Right lobe of liver (tissue), 4 donors: ENCODE measurements around the gene EGFLAM.

Experiments
- POLR2A ChIP-seq: fragments of 450-650 bp; IDR thresholded peaks from one replicate; pipeline ENCODE4 v1.6.1; 2017; ENCODE audit warnings: antibody characterized with exemption, mild to moderate bottlenecking
- TF ChIP-seq, protein P1 (sequence below), 4 donors: fragments of 200-600 bp in 3 of 4; fragments of 450-650 bp in 1 of 4; IDR thresholded peaks; one replicate each; pipeline versions ENCODE4 v1.5.1 to v1.8.0; 2016 to 2022; ENCODE audit warnings: antibody characterized with exemption in 4 of 4, mild to moderate bottlenecking in 2 of 4
- donor health status: DM: no; HTN: no; CAD: no.
- donor health status: DM: no; HTN: no; CAD: no.
- donor health status: DM: no; HTN: yes; CAD: no.

GRCh38 chr5:38286002-38286401 is 27.6 kb downstream of the EGFLAM start:
- TF ChIP-seq, protein P1, sequence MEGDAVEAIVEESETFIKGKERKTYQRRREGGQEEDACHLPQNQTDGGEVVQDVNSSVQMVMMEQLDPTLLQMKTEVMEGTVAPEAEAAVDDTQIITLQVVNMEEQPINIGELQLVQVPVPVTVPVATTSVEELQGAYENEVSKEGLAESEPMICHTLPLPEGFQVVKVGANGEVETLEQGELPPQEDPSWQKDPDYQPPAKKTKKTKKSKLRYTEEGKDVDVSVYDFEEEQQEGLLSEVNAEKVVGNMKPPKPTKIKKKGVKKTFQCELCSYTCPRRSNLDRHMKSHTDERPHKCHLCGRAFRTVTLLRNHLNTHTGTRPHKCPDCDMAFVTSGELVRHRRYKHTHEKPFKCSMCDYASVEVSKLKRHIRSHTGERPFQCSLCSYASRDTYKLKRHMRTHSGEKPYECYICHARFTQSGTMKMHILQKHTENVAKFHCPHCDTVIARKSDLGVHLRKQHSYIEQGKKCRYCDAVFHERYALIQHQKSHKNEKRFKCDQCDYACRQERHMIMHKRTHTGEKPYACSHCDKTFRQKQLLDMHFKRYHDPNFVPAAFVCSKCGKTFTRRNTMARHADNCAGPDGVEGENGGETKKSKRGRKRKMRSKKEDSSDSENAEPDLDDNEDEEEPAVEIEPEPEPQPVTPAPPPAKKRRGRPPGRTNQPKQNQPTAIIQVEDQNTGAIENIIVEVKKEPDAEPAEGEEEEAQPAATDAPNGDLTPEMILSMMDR (IDR thresholded peaks at IDR 0.05) = no peak
- TF ChIP-seq POLR2A = no peak
